HepG2 (cell line): ENCODE measurements around the gene POLA2. TPM values are rescaled to one million over a fixed set of nuclear protein-coding genes. Genes with fewer than 3 reads are reported as not detected.

ENCODE experiments used
- ATF4 ChIP-seq, 2 experiments: fragments of 450-650 bp in 1 of 2; sonication (generic) in 1 of 2; formaldehyde crosslinking; IDR thresholded peaks; 2 replicates each; pipeline versions ENCODE4 v1.5.0 to v1.8.0; 2020 to 2022; ENCODE audit warnings: mild to moderate bottlenecking in 1 of 2, missing genetic modification reagents in 1 of 2
- CBFB ChIP-seq: sonication (generic); formaldehyde crosslinking; IDR thresholded peaks from 2 replicates; pipeline ENCODE4 v1.4.0; 2020; ENCODE audit warnings: missing genetic modification reagents
- CEBPB ChIP-seq: IDR thresholded peaks from 2 replicates; pipeline ENCODE4 v1.6.1; 2011; ENCODE audit warnings: low read depth, low read length, improper control_type of control experiment, borderline replicate concordance
- CEBPG ChIP-seq: IDR thresholded peaks from 2 replicates; pipeline ENCODE4 v1.6.1; 2016
- FOXA1 ChIP-seq, 2 experiments: fragments of 450-650 bp in 1 of 2; sonication (generic) in 1 of 2; formaldehyde crosslinking in 1 of 2; IDR thresholded peaks; 2 replicates each; pipeline versions ENCODE4 v1.4.0 to v1.6.1; 2016 to 2020; ENCODE audit warnings: missing genetic modification reagents in 1 of 2
- FOXO4 ChIP-seq: sonication (generic); formaldehyde crosslinking; conservative IDR thresholded peaks from 2 replicates; pipeline ENCODE4 v1.8.1; 2023; ENCODE audit warnings: missing genetic modification reagents
- FOXP1 ChIP-seq, 2 experiments: fragments of 450-650 bp in 1 of 2; IDR thresholded peaks; 2 replicates each; pipeline ENCODE4 v1.6.1; 2017 to 2018; ENCODE audit warnings: antibody characterized with exemption in 1 of 2
- PRDM10 ChIP-seq: sonication (generic); formaldehyde crosslinking; IDR thresholded peaks from 2 replicates; pipeline ENCODE4 v1.4.0; 2020; ENCODE audit warnings: low read depth, missing genetic modification reagents
- RAD21 ChIP-seq: fragments of 450-650 bp; formaldehyde crosslinking; IDR thresholded peaks from 2 replicates; pipeline ENCODE4 v1.5.0; 2020; ENCODE audit warnings: mild to moderate bottlenecking
- REXO4 ChIP-seq: sonication (generic); formaldehyde crosslinking; IDR thresholded peaks from 2 replicates; pipeline ENCODE4 v1.8.0; 2022; ENCODE audit warnings: missing genetic modification reagents, mild to moderate bottlenecking, borderline replicate concordance
- SALL1 ChIP-seq: sonication (generic); formaldehyde crosslinking; IDR thresholded peaks from 2 replicates; pipeline ENCODE4 v1.8.0; 2022; ENCODE audit warnings: mild to moderate bottlenecking, missing genetic modification reagents
- SMC3 ChIP-seq: IDR thresholded peaks from 2 replicates; pipeline ENCODE4 v1.6.1; 2011; ENCODE audit warnings: low read length, improper control_type of control experiment
- STAG1 ChIP-seq: sonication (generic); formaldehyde crosslinking; IDR thresholded peaks from 2 replicates; pipeline ENCODE4 v1.4.0; 2020; ENCODE audit warnings: missing genetic modification reagents
- TFAP4 ChIP-seq: sonication (generic); IDR thresholded peaks from 2 replicates; pipeline ENCODE4 v1.6.1; 2016; ENCODE audit warnings: low read depth, borderline replicate concordance
- ZNF12 ChIP-seq: sonication (generic); formaldehyde crosslinking; IDR thresholded peaks from 2 replicates; pipeline ENCODE4 v1.5.0; 2020; ENCODE audit warnings: missing genetic modification reagents
- ZNF335 ChIP-seq: sonication (generic); formaldehyde crosslinking; IDR thresholded peaks from 2 replicates; pipeline ENCODE4 v1.4.0; 2020; ENCODE audit warnings: missing genetic modification reagents
- ZNF678 ChIP-seq: sonication (generic); formaldehyde crosslinking; IDR thresholded peaks from 2 replicates; pipeline ENCODE4 v1.4.0; 2020; ENCODE audit warnings: mild to moderate bottlenecking, missing genetic modification reagents
- ZSCAN9 ChIP-seq: IDR thresholded peaks from 2 replicates; pipeline ENCODE4 v1.6.1; 2016; ENCODE audit warnings: borderline replicate concordance
- polyA plus RNA-seq, 8 experiments: library from polyadenylated mRNA; depleted of rRNA in 3 of 8; stranded (reverse) in 7 of 8; unstranded in 1 of 8; fragments of >200 nt; fragmentation: Illumina TruSeq in 4 of 8; extraction: Trizol in 4 of 8; gene quantifications; 2 replicates each; pipeline versions ENCODE4 v1.2.1 to v1.2.3, GENCODE V29; 2011 to 2016; ENCODE audit warnings: low read depth in 4 of 8, missing spikeins in 1 of 8, mixed read lengths in 1 of 8; ENCODE audit not compliant: insufficient read depth in 1 of 8
- total RNA-seq, 5 experiments: library from RNA; depleted of rRNA; stranded (reverse); fragments of >200 nt; fragmentation: Illumina TruSeq; extraction: Trizol; gene quantifications; 2 replicates each; pipeline ENCODE4 v1.2.3, GENCODE V29; 2016; ENCODE audit warnings: low read depth in 1 of 5

POLA2 gene
- total and polyA plus RNA-seq, 2 of the 13 experiments (the other 11 are each of a cell fraction or from before 2014, with no cell fraction given): 9.7 to 15.6 TPM

- TF ChIP-seq PRDM10 (CRISPR knock-in tag): peak; percentile 29; the same call in 1 of the 2 replicates
- TF ChIP-seq ZNF12 (CRISPR knock-in tag): no peak
- 0 out of 4 replicates have a peak, but pooled peaks of 1 of the 2 experiments have one; percentile 14 for TF ChIP-seq ATF4 (CRISPR knock-in tag; IDR thresholded peaks at IDR 0.05)
- TF ChIP-seq SMC3: peak; percentile 100
- no peak for TF ChIP-seq FOXO4 (CRISPR knock-in tag)
- no peak for TF ChIP-seq CEBPB
- TF ChIP-seq ZNF678 (CRISPR knock-in tag): no peak
- peak; percentile 41 for TF ChIP-seq CEBPG
- 0 out of 2 replicates have a peak, but pooled peaks have one; percentile 20 for TF ChIP-seq ZNF335
- peak; percentile 90 for TF ChIP-seq TFAP4
- no peak for TF ChIP-seq FOXP1 (IDR thresholded peaks at IDR 0.05)
- TF ChIP-seq FOXP1 (CRISPR knock-in tag; IDR thresholded peaks at IDR 0.05): peak; percentile 24; the same call in 1 of the 2 replicates
- TF ChIP-seq RAD21 (CRISPR knock-in tag): peak; percentile 95
- TF ChIP-seq REXO4 (CRISPR knock-in tag): no peak
- TF ChIP-seq FOXA1 (IDR thresholded peaks at IDR 0.05): no peak
- peak; percentile 6; the same call in 1 of the 2 replicates for TF ChIP-seq FOXA1 (CRISPR knock-in tag; IDR thresholded peaks at IDR 0.05)
- TF ChIP-seq ZSCAN9 (CRISPR knock-in tag): 0 out of 2 replicates have a peak, but pooled peaks have one; percentile 56
- TF ChIP-seq STAG1 (CRISPR knock-in tag): peak; percentile 97
- TF ChIP-seq SALL1 (CRISPR knock-in tag): peak; percentile 42; the same call in 1 of the 2 replicates
- TF ChIP-seq CBFB (CRISPR knock-in tag): no peak
Measured at GRCh38 chr11:65274735-65275682, 13.2 kb downstream of the POLA2 start (continued).
